OCI-LY3 (cell line): ENCODE results near the gene GID4.

ENCODE experiments used
- CTCF ChIP-seq: fragments of 200-600, 300-600 bp; sonication (generic); IDR thresholded peaks from 2 replicates; pipeline ENCODE4 v1.5.1; 2014; ENCODE audit warnings: antibody characterized with exemption, low read length, low read depth
- EZH2phosphoT487 ChIP-seq: fragments of 200-600 bp; shearing (Covaris generic); IDR thresholded peaks from 2 replicates; pipeline ENCODE4 v1.6.1; 2018; ENCODE audit warnings: antibody characterized with exemption, mixed run types, low read depth

- TF ChIP-seq CTCF (no peak), EZH2phosphoT487 (no peak)
Measured at GRCh38 chr17:18008496-18009268, 30.5 kb upstream of the GID4 start.
